Activated CD4-positive, alpha-beta T cell treated with anti-CD3 and anti-CD28 coated beads for 36 hours (primary cell): ENCODE data around the gene EOLA1. TPM values are rescaled to one million over a fixed set of nuclear protein-coding genes. Genes with fewer than 3 reads are reported as not detected.
A peak's percentile ranks its signal among the peaks of the same experiment; 100 is the strongest.
"Not testable (repeated sequence)": the region's sequence is repeated elsewhere in the genome, so short reads cannot be mapped to it uniquely, and the experiment has no call there.

ENCODE experiments used
- ATAC-seq: fragments of 200-7000 bp; cut with Tn5 transposase; one replicate; pipeline ENCODE4 v1.10.0; 2021; ENCODE audit warnings: mild to moderate bottlenecking, moderate library complexity
- CTCF ChIA-PET: fragments of 350-600 bp; sonication (Branson Sonifier 250); formaldehyde crosslinking; loops from one replicate; lab custom pipeline; 2021; ENCODE audit warnings: antibody characterized with exemption; lab: Charles Lee
- POLR2A ChIA-PET: fragments of 350-600 bp; sonication (Branson Sonifier 250); formaldehyde crosslinking; loops from one replicate; lab custom pipeline; 2021; ENCODE audit warnings: antibody characterized with exemption, inconsistent platforms; lab: Charles Lee
- DNase-seq: peaks from one replicate; pipeline ENCODE4 v3.0.0-alpha.2; 2020
- H3K27ac Mint-ChIP-seq: one replicate; pipeline ENCODE4 v1.8.0; 2021; ENCODE audit warnings: mixed read lengths
- H3K27me3 Mint-ChIP-seq: one replicate; pipeline ENCODE4 v1.8.0; 2021; ENCODE audit warnings: mixed read lengths
- H3K36me3 Mint-ChIP-seq: one replicate; pipeline ENCODE4 v1.8.0; 2021; ENCODE audit warnings: low read depth, mixed read lengths
- H3K4me1 Mint-ChIP-seq: one replicate; pipeline ENCODE4 v1.8.0; 2021; ENCODE audit warnings: mixed read lengths
- H3K4me3 Mint-ChIP-seq: one replicate; pipeline ENCODE4 v1.8.0; 2021; ENCODE audit warnings: mild to moderate bottlenecking, moderate library complexity, mixed read lengths
- H3K9me3 Mint-ChIP-seq: one replicate; pipeline ENCODE4 v1.8.0; 2021; ENCODE audit warnings: low read depth, mixed read lengths
- intact Hi-C, 2 experiments: fragments of 100-400 bp; cut with DNase I in 1 of 2; cut with micrococcal nuclease in 1 of 2; formaldehyde crosslinking; loops; one replicate each; pipeline versions ENCODE4 v1.14.2 to v1.15.1; 2022 to 2024; cut with DNase I, micrococcal nuclease
- total RNA-seq, 2 experiments: library from RNA; stranded (reverse); gene quantifications; one replicate each; pipeline ENCODE4 v1.2.3, GENCODE V29; 2021

EOLA1 gene
- total RNA-seq, 2 experiments from 2014 or later = 29.4 to 37.4 TPM

GRCh38 chrX:149545545-149546543, 5.0 kb downstream of the EOLA1 start:
- POLR2A ChIA-PET, intact Hi-C loops, H3K27ac Mint-ChIP-seq: not testable (repeated sequence)

GRCh38 chrX:149546962-149547361, 6.2 kb downstream of the EOLA1 start:
- intact Hi-C loops, POLR2A ChIA-PET, H3K9me3 Mint-ChIP-seq, H3K4me1 Mint-ChIP-seq, H3K4me3 Mint-ChIP-seq, DNase-seq, H3K27me3 Mint-ChIP-seq, H3K27ac Mint-ChIP-seq, ATAC-seq, H3K36me3 Mint-ChIP-seq, CTCF ChIA-PET: not testable (repeated sequence)

More at GRCh38 chrX:149545545-149546543, 5.0 kb downstream of the EOLA1 start:
- CTCF ChIA-PET, ATAC-seq, H3K27me3 Mint-ChIP-seq, H3K4me3 Mint-ChIP-seq, H3K36me3 Mint-ChIP-seq, H3K4me1 Mint-ChIP-seq, H3K9me3 Mint-ChIP-seq: not testable (repeated sequence)
- DNase-seq = peak; percentile 41

- CTCF ChIA-PET, H3K9me3 Mint-ChIP-seq, POLR2A ChIA-PET, H3K27me3 Mint-ChIP-seq, H3K4me1 Mint-ChIP-seq, H3K27ac Mint-ChIP-seq, DNase-seq, H3K36me3 Mint-ChIP-seq, intact Hi-C loops, ATAC-seq, H3K4me3 Mint-ChIP-seq: not testable (repeated sequence)
These were observed 7.0 kb downstream of the EOLA1 start for GRCh38 chrX:149547782-149548181.

GRCh38 chrX:149549701-149550100, 8.9 kb downstream of the EOLA1 start, which contains the start of gene HSFX3:
TSS of gene HSFX3 (minus strand) at chrX:149549924. CDS start at chrX:149549852, 72 bp downstream.
- intact Hi-C loops, ATAC-seq, H3K27ac Mint-ChIP-seq: not testable (repeated sequence)

GRCh38 chrX:149550454-149550853, 9.6 kb downstream of the EOLA1 start:
- H3K27ac Mint-ChIP-seq, H3K9me3 Mint-ChIP-seq, CTCF ChIA-PET, H3K36me3 Mint-ChIP-seq, intact Hi-C loops, DNase-seq, H3K4me3 Mint-ChIP-seq, ATAC-seq, H3K27me3 Mint-ChIP-seq, H3K4me1 Mint-ChIP-seq, POLR2A ChIA-PET: not testable (repeated sequence)

More at GRCh38 chrX:149549701-149550100, 8.9 kb downstream of the EOLA1 start, which contains the start of gene HSFX3:
- POLR2A ChIA-PET, CTCF ChIA-PET, H3K4me1 Mint-ChIP-seq, DNase-seq, H3K4me3 Mint-ChIP-seq, H3K9me3 Mint-ChIP-seq, H3K36me3 Mint-ChIP-seq, H3K27me3 Mint-ChIP-seq: not testable (repeated sequence)

- CTCF ChIA-PET, H3K4me1 Mint-ChIP-seq, H3K27me3 Mint-ChIP-seq, H3K27ac Mint-ChIP-seq, H3K4me3 Mint-ChIP-seq, H3K36me3 Mint-ChIP-seq, DNase-seq, POLR2A ChIA-PET, H3K9me3 Mint-ChIP-seq, intact Hi-C loops: not testable (repeated sequence)
- ATAC-seq = peak; percentile 75
These were observed 10.6 kb downstream of the EOLA1 start for GRCh38 chrX:149551245-149551938.

GRCh38 chrX:149551939-149552248, 11.1 kb downstream of the EOLA1 start:
- POLR2A ChIA-PET, CTCF ChIA-PET, H3K9me3 Mint-ChIP-seq, DNase-seq, H3K36me3 Mint-ChIP-seq, H3K4me1 Mint-ChIP-seq, intact Hi-C loops, H3K4me3 Mint-ChIP-seq, H3K27ac Mint-ChIP-seq, H3K27me3 Mint-ChIP-seq: not testable (repeated sequence)
- peak; percentile 47 for ATAC-seq

GRCh38 chrX:149555251-149555650, 14.4 kb downstream of the EOLA1 start:
- H3K27ac Mint-ChIP-seq, H3K4me1 Mint-ChIP-seq, H3K9me3 Mint-ChIP-seq, intact Hi-C loops, CTCF ChIA-PET, H3K27me3 Mint-ChIP-seq, DNase-seq, H3K36me3 Mint-ChIP-seq, H3K4me3 Mint-ChIP-seq, ATAC-seq, POLR2A ChIA-PET: not testable (repeated sequence)

- no peak for DNase-seq
- Mint-ChIP-seq H3K36me3 (no peaks in the 10 kb centered on the region), H3K9me3 (no peaks in the 10 kb centered on the region), H3K4me1 (no peaks in the 10 kb centered on the region), H3K4me3 (no peak overlapping the region), H3K27me3 (no peaks in the 10 kb centered on the region), H3K27ac (no peak overlapping the region)
- ChIA-PET CTCF (no interaction called here), POLR2A (no interaction called here)
- ATAC-seq = no peak
- intact Hi-C loops = no loop called here
These were observed 22.5 kb downstream of the EOLA1 start for GRCh38 chrX:149563359-149563758.

- CTCF ChIA-PET = no interaction called here
These were observed 27.0 kb downstream of the EOLA1 start for GRCh38 chrX:149567621-149568417.

GRCh38 chrX:149568701-149569296, 28.0 kb downstream of the EOLA1 start:
- ATAC-seq (no peak), DNase-seq (no peak)
- ChIA-PET POLR2A (no interaction called here), CTCF (no interaction called here)
- H3K27ac Mint-ChIP-seq = no peak overlapping the region
- peaks cover 18% of the 10 kb centered on the region for H3K4me1 Mint-ChIP-seq
- intact Hi-C loops = no loop called here
- no peaks in the 10 kb centered on the region for H3K36me3 Mint-ChIP-seq
- H3K9me3 Mint-ChIP-seq = no peaks in the 10 kb centered on the region
- peaks cover 4% of the 10 kb centered on the region for H3K27me3 Mint-ChIP-seq
- H3K4me3 Mint-ChIP-seq = no peak overlapping the region

More at GRCh38 chrX:149567621-149568417, 27.0 kb downstream of the EOLA1 start:
- POLR2A ChIA-PET = no interaction called here
- Mint-ChIP-seq H3K27me3 (peaks cover 4% of the 10 kb centered on the region), H3K4me3 (no peak overlapping the region), H3K36me3 (no peaks in the 10 kb centered on the region), H3K27ac (no peak overlapping the region), H3K4me1 (peaks cover 16% of the 10 kb centered on the region), H3K9me3 (no peaks in the 10 kb centered on the region)
- DNase-seq (no peak), ATAC-seq (no peak)
- intact Hi-C loops = no loop called here
